ENCODE data around the gene SNX2. TPM values are rescaled to one million over a fixed set of nuclear protein-coding genes. Genes with fewer than 3 reads are reported as not detected.
A peak's percentile ranks its signal among the peaks of the same experiment; 100 is the strongest.

The SNX2 gene
- total and polyA plus RNA-seq, 5 donors from 2014 or later: 65.3 to 124 (median 100) TPM

DNA sequence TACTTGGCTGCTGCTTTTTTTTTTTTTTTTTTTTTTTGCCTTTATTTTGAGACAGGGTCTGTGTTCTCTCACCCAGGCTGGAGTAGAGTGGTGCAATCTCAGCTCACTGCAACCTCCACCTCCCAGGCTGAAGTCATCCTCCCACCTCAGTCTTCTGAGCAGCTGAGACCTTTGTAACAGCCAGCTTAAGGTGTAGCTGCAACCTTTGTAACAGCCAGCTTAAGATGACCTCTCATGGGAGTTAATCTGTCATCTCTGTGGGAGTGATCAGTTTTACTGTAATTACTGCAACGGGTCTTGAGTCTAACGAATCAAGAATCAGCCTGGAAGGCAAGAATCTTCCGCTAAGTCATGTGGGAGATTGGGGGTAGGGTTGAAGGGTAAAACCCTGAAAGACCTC, 31.6 kb upstream of the SNX2 start:
- Mint-ChIP-seq H3K36me3 (no peaks in the 10 kb centered on the region), H3K27ac (no peak overlapping the region), H3K4me1 (no peaks in the 10 kb centered on the region), H3K4me3 (no peak overlapping the region), H3K9me3 (peaks cover 0 to 4% (median 0%) of the 10 kb centered on the region in 7 donors), H3K27me3 (peaks cover 36% of the 10 kb centered on the region)
- H3K9me3 ChIP-seq (ENCODE audit: control insufficient read depth in 2 of 2, low read length in 2 of 2): no peaks in the 10 kb centered on the region
- H3K36me3 ChIP-seq (ENCODE audit: control insufficient read depth, insufficient read depth, low read length): no peaks in the 10 kb centered on the region
- H3K27me3 ChIP-seq (ENCODE audit: control insufficient read depth, insufficient read depth, low read length): peaks cover 8% of the 10 kb centered on the region
- ATAC-seq (ENCODE audit: low read depth in 2 of 2) (no peak), DNase-seq (no peak)
- H3K4me1 ChIP-seq (ENCODE audit: control insufficient read depth, insufficient read depth, low read length, poor library complexity, severe bottlenecking): no peaks in the 10 kb centered on the region
- H3K27ac ChIP-seq (ENCODE audit: insufficient read depth, low read length, poor library complexity, severe bottlenecking): no peak overlapping the region
- H3K4me3 ChIP-seq (ENCODE audit: low read depth, low read length): no peak overlapping the region

- Mint-ChIP-seq H3K27ac (no peak overlapping the region), H3K4me3 (no peak overlapping the region), H3K27me3 (peaks cover 37% of the 10 kb centered on the region), H3K36me3 (no peaks in the 10 kb centered on the region), H3K9me3 (peaks cover 0 to 4% (median 0%) of the 10 kb centered on the region in 7 donors), H3K4me1 (no peaks in the 10 kb centered on the region)
- H3K36me3 ChIP-seq (ENCODE audit: control insufficient read depth, insufficient read depth, low read length): no peaks in the 10 kb centered on the region
- no peaks in the 10 kb centered on the region for H3K4me1 ChIP-seq (ENCODE audit: control insufficient read depth, insufficient read depth, low read length, poor library complexity, severe bottlenecking)
- ATAC-seq (ENCODE audit: low read depth in 2 of 2) (no peak), DNase-seq (no peak)
- H3K27ac ChIP-seq (ENCODE audit: insufficient read depth, low read length, poor library complexity, severe bottlenecking): no peak overlapping the region
- peaks cover 8% of the 10 kb centered on the region for H3K27me3 ChIP-seq (ENCODE audit: control insufficient read depth, insufficient read depth, low read length)
- no peak overlapping the region for H3K4me3 ChIP-seq (ENCODE audit: low read depth, low read length)
- no peaks in the 10 kb centered on the region for H3K9me3 ChIP-seq (ENCODE audit: control insufficient read depth in 2 of 2, low read length in 2 of 2)
These were observed 29.3 kb upstream of the SNX2 start for GRCh38 chr5:122745597-122745996.

DNA sequence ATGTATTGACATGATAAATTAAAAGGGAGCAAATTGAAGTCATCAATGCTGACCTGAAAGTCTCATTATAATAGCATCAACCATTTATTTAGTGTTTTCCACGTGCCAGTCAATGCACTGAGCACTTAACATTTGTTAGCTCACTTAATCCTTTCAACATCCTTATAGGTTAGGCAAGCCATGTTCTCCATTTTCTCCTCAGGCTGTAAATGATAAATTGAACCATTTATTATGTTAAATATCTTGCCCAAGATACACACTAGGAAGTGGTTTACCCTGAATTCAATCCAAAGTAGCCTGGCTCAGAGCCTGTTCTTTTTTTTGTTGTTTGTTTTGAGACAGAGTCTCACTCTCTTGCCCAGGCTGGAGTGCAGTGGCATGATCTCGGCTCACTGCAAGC, 25.0 kb upstream of the SNX2 start:
- no peak overlapping the region for H3K4me3 ChIP-seq (ENCODE audit: low read depth, low read length)
- Mint-ChIP-seq H3K27ac (no peak overlapping the region), H3K9me3 (no peaks in the 10 kb centered on the region), H3K4me3 (no peak overlapping the region), H3K36me3 (no peaks in the 10 kb centered on the region), H3K4me1 (no peaks in the 10 kb centered on the region), H3K27me3 (peaks cover 46% of the 10 kb centered on the region)
- H3K27me3 ChIP-seq (ENCODE audit: control insufficient read depth, insufficient read depth, low read length): peaks cover 6% of the 10 kb centered on the region
- H3K27ac ChIP-seq (ENCODE audit: insufficient read depth, low read length, poor library complexity, severe bottlenecking): no peak overlapping the region
- H3K9me3 ChIP-seq (ENCODE audit: control insufficient read depth in 2 of 2, low read length in 2 of 2): no peaks in the 10 kb centered on the region
- no peak for DNase-seq
- no peaks in the 10 kb centered on the region for H3K36me3 ChIP-seq (ENCODE audit: control insufficient read depth, insufficient read depth, low read length)
- H3K4me1 ChIP-seq (ENCODE audit: control insufficient read depth, insufficient read depth, low read length, poor library complexity, severe bottlenecking): no peaks in the 10 kb centered on the region
- no peak for ATAC-seq (ENCODE audit: low read depth in 2 of 2)

- no peak overlapping the region for H3K27ac Mint-ChIP-seq
- no peak for DNase-seq
These were observed 23.5 kb upstream of the SNX2 start for GRCh38 chr5:122751293-122751782.

GRCh38 chr5:122753500-122753899, 21.4 kb upstream of the SNX2 start:
- no peak overlapping the region for H3K4me3 ChIP-seq (ENCODE audit: low read depth, low read length)
- H3K36me3 Mint-ChIP-seq: no peaks in the 10 kb centered on the region
- H3K27ac Mint-ChIP-seq: no peak overlapping the region
- peaks cover 38% of the 10 kb centered on the region for H3K27me3 Mint-ChIP-seq
- H3K27ac ChIP-seq (ENCODE audit: insufficient read depth, low read length, poor library complexity, severe bottlenecking): no peak overlapping the region
- H3K9me3 ChIP-seq (ENCODE audit: control insufficient read depth in 2 of 2, low read length in 2 of 2): no peaks in the 10 kb centered on the region
- peaks cover 2% of the 10 kb centered on the region for H3K27me3 ChIP-seq (ENCODE audit: control insufficient read depth, insufficient read depth, low read length)
- H3K9me3 Mint-ChIP-seq: no peaks in the 10 kb centered on the region
- DNase-seq (no peak), ATAC-seq (ENCODE audit: low read depth in 2 of 2) (no peak)
- H3K4me3 Mint-ChIP-seq: no peak overlapping the region
- no peaks in the 10 kb centered on the region for H3K4me1 ChIP-seq (ENCODE audit: control insufficient read depth, insufficient read depth, low read length, poor library complexity, severe bottlenecking)
- no peaks in the 10 kb centered on the region for H3K36me3 ChIP-seq (ENCODE audit: control insufficient read depth, insufficient read depth, low read length)
- no peaks in the 10 kb centered on the region for H3K4me1 Mint-ChIP-seq

More at GRCh38 chr5:122751293-122751782, 23.5 kb upstream of the SNX2 start:
- Histone ChIP-seq H3K4me3 (ENCODE audit: low read depth, low read length) (no peak overlapping the region), H3K36me3 (ENCODE audit: control insufficient read depth, insufficient read depth, low read length) (no peaks in the 10 kb centered on the region), H3K9me3 (ENCODE audit: control insufficient read depth in 2 of 2, low read length in 2 of 2) (no peaks in the 10 kb centered on the region), H3K27me3 (ENCODE audit: control insufficient read depth, insufficient read depth, low read length) (peaks cover 2% of the 10 kb centered on the region), H3K4me1 (ENCODE audit: control insufficient read depth, insufficient read depth, low read length, poor library complexity, severe bottlenecking) (no peaks in the 10 kb centered on the region), H3K27ac (ENCODE audit: insufficient read depth, low read length, poor library complexity, severe bottlenecking) (no peak overlapping the region)
- Mint-ChIP-seq H3K9me3 (no peaks in the 10 kb centered on the region), H3K36me3 (no peaks in the 10 kb centered on the region), H3K4me3 (no peak overlapping the region), H3K27me3 (peaks cover 41% of the 10 kb centered on the region), H3K4me1 (no peaks in the 10 kb centered on the region)
- ATAC-seq (ENCODE audit: low read depth in 2 of 2): no peak

- Mint-ChIP-seq H3K9me3 (no peaks in the 10 kb centered on the region), H3K36me3 (no peaks in the 10 kb centered on the region), H3K27me3 (peaks cover 29% of the 10 kb centered on the region), H3K27ac (no peak overlapping the region), H3K4me3 (no peak overlapping the region), H3K4me1 (no peaks in the 10 kb centered on the region)
- H3K4me3 ChIP-seq (ENCODE audit: low read depth, low read length): no peak overlapping the region
- DNase-seq: no peak
- no peak for ATAC-seq (ENCODE audit: low read depth in 2 of 2)
- H3K27ac ChIP-seq (ENCODE audit: insufficient read depth, low read length, poor library complexity, severe bottlenecking): no peak overlapping the region
- H3K9me3 ChIP-seq (ENCODE audit: control insufficient read depth in 2 of 2, low read length in 2 of 2): no peaks in the 10 kb centered on the region
- peaks cover 2% of the 10 kb centered on the region for H3K27me3 ChIP-seq (ENCODE audit: control insufficient read depth, insufficient read depth, low read length)
- H3K36me3 ChIP-seq (ENCODE audit: control insufficient read depth, insufficient read depth, low read length): no peaks in the 10 kb centered on the region
- H3K4me1 ChIP-seq (ENCODE audit: control insufficient read depth, insufficient read depth, low read length, poor library complexity, severe bottlenecking): no peaks in the 10 kb centered on the region
These were observed 19.1 kb upstream of the SNX2 start for GRCh38 chr5:122755783-122756182.

DNA sequence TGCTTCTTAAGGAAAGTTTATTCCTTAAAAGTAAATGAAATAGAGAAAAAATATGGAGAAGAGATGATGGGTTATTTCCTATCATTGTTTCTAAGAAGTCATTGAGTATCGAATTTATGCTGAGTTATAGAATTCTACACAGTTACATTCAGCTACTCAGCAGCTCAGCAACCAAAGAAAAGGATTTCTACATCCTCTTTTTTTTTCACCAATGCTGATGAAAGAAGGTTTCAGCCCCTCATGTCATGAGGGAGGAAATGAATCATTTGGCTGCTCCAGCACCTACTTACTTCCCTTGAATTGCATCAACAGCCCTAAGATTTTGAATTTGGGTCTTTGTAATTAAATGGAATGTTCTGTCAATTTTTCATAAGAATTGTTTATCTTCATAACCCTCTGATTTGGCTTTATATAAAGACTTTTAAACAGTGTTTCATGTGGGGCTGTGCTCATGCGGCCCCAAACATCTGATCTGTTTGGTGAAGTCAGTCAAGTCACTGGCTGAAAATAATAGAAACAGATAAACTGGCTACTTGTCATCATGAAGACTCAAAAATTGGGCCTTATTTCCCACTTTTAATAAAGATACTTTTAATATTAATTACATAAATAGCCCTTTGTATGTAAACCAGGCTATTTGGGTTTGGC, 18.5 kb upstream of the SNX2 start:
- Mint-ChIP-seq H3K4me1 (no peaks in the 10 kb centered on the region), H3K36me3 (no peaks in the 10 kb centered on the region), H3K27ac (no peak overlapping the region), H3K4me3 (no peak overlapping the region), H3K27me3 (peaks cover 25% of the 10 kb centered on the region), H3K9me3 (no peaks in the 10 kb centered on the region)
- Histone ChIP-seq H3K27ac (ENCODE audit: insufficient read depth, low read length, poor library complexity, severe bottlenecking) (no peak overlapping the region), H3K36me3 (ENCODE audit: control insufficient read depth, insufficient read depth, low read length) (no peaks in the 10 kb centered on the region), H3K27me3 (ENCODE audit: control insufficient read depth, insufficient read depth, low read length) (peaks cover 2% of the 10 kb centered on the region), H3K4me1 (ENCODE audit: control insufficient read depth, insufficient read depth, low read length, poor library complexity, severe bottlenecking) (no peaks in the 10 kb centered on the region), H3K9me3 (ENCODE audit: control insufficient read depth in 2 of 2, low read length in 2 of 2) (no peaks in the 10 kb centered on the region), H3K4me3 (ENCODE audit: low read depth, low read length) (no peak overlapping the region)
- no peak for DNase-seq
- ATAC-seq (ENCODE audit: low read depth in 2 of 2): peak in 1 of 2 donors; percentile 31

GRCh38 chr5:122757285-122757684, 17.6 kb upstream of the SNX2 start:
- no peaks in the 10 kb centered on the region for H3K36me3 ChIP-seq (ENCODE audit: control insufficient read depth, insufficient read depth, low read length)
- Mint-ChIP-seq H3K27me3 (peaks cover 18% of the 10 kb centered on the region), H3K4me3 (no peak overlapping the region), H3K9me3 (no peaks in the 10 kb centered on the region), H3K27ac (no peak overlapping the region), H3K4me1 (no peaks in the 10 kb centered on the region), H3K36me3 (no peaks in the 10 kb centered on the region)
- H3K9me3 ChIP-seq (ENCODE audit: control insufficient read depth in 2 of 2, low read length in 2 of 2): no peaks in the 10 kb centered on the region
- H3K27me3 ChIP-seq (ENCODE audit: control insufficient read depth, insufficient read depth, low read length): peaks cover 2% of the 10 kb centered on the region
- no peak overlapping the region for H3K4me3 ChIP-seq (ENCODE audit: low read depth, low read length)
- no peak for ATAC-seq (ENCODE audit: low read depth in 2 of 2)
- H3K27ac ChIP-seq (ENCODE audit: insufficient read depth, low read length, poor library complexity, severe bottlenecking): no peak overlapping the region
- H3K4me1 ChIP-seq (ENCODE audit: control insufficient read depth, insufficient read depth, low read length, poor library complexity, severe bottlenecking): no peaks in the 10 kb centered on the region
- no peak for DNase-seq
